T-helper 9 cell (primary cell): Measurements from ENCODE around the gene EIF3A.

Source experiments
- DNase-seq: peaks from one replicate; pipeline ENCODE4 v3.0.0-alpha.2; 2020

The EIF3A gene

DNA sequence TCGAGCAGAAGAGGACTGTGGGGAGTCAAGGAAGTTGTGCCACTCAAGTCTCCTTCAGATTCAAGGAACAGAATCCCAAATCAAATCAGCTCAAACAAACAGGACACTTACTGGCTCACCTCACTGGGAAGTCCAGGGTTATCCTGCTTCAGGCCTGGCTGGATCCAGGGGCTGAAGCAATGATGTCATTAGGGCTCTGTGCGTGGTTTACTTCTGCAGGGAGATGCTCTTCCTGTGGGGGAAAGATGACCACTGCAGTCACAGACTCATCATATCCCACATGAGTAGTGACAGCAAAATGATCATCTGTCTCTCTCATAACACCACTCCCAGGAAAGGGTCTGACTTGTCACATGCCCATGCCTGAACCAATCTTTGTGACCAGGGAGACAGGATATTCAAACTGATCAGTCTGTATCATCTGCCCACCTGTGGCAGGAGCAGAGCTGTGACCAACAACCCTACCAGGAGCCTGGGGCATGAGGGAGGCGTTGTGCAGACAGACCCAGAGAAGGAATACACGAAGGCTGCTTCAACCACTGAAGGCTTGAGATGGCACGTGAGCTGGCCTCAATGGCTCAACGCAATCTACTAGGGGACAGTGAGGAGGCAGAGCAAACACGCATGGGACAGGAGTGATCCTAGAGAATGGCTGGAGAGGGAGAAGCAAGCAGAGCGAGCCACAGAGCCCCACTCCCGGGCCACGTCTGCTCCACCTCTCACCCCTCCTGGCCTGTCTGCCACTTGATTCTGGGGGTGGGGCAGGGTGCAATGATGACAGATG, 78.7 kb downstream of the EIF3A start:
- no peak for DNase-seq

DNA sequence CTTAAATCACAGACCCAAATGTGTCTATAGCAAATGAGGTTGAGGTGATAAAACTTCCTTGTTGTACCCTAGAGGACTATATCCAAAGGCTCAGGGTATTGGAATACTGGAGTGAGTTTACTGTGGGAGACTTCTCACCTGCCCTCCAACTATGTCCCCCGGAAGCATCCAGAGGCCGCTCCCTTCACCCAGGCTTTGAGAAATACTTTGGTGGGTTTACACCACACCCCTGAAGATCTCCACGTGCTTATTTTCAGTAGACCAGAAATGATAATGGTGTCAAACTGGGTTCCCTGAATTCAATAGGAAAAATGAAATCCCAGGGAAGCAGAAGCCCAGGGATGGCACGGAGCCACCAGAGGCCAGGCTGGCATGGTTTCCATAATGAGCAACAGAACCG, 82.4 kb downstream of the EIF3A start:
- no peak for DNase-seq

DNA sequence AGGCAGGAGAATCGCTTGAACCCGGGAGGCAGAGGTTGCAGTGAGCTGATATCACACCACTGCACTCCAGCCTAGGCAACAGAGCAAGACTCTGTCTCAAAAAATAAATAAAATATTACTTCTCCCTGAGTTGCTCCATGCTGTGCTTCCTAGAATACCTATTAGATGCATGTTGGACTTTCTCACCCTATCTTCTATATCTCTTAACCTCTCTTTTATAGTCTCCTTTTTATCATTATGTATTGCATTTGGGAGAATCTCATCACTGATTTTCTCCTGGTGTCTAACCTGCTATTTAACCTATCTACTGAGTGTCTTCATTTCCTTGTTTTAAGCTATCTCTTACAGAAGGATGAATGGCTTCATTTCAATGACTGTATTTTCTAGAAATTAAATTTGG, 83.2 kb downstream of the EIF3A start:
- DNase-seq: no peak

DNA sequence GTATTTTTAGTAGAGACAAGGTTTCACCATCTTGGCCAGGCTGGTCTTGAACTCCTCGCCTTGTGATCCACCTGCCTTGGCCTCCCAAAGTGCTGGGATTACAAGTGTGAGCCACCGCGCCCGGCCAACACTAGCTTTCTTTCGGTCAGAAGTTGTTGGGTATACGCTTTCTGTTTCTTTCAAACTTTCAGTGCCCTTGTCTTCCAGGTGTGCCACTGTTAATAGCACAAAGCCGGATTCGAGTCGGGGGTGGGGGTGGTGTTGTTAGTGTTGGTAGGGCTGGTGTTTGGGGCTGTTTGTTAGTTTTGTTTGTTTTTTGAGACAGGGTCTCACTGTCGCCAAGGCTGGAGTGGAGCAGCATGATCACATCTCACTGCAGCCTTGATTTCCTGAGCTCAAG, 84.9 kb downstream of the EIF3A start:
- no peak for DNase-seq

DNA sequence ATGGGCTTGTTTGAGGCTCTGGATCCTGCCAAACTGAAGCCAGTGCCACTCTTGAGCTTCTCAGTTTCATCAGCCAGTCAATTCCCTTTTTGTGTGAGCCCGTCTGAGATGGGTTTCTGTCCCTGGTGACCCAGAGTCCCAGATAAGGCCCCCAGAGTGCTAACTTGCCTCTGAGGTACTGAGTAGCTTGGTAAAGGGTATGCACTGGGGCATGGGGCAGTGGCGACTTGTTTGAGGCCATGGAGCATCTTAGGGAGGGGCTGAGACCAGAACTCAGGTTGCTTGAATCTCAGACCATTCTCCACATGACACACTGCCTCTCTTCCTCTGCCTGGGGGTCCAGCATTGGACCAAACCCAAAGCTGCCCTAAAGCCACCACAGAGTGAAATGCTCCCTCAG, 86.3 kb downstream of the EIF3A start:
- DNase-seq: no peak

DNA sequence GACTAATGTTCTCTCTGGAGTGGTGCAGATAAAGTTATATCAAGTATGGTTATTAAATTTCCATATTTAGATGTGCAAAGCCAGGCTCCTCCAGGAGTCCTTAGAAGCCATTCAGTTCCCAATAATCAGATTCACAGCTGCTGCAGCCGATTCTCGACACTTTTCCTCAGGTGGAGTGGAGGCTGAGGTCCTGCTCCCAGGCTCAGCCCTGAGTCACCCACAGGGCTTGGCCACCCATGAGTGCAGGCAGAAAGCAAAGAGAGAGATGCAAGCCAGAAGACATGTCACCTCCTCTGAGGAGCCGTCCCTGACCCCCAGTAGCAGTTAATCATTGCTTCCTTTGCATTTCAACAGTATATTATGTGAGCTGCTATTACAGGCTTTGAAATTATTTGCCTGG, 87.4 kb downstream of the EIF3A start:
- DNase-seq: no peak

DNA sequence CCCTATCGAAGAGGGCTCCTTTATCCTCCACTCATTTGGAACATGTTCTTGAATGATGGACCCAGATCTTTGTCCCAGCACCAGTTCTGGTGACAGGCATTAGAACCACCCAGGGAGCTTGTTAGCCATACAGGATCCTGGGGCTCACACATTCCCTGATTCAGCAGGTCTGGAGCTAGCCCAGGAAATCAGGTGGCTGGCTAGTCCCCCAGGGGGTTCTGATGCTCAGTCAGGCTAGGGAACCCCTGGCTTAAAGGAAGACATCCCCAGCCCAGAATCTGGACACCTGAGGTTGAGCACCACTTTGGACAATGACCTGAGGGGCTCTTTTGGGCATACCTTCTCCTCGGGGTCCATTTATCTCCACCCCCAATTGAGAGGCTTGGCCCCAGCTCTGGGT, 88.1 kb downstream of the EIF3A start:
- no peak for DNase-seq

DNA sequence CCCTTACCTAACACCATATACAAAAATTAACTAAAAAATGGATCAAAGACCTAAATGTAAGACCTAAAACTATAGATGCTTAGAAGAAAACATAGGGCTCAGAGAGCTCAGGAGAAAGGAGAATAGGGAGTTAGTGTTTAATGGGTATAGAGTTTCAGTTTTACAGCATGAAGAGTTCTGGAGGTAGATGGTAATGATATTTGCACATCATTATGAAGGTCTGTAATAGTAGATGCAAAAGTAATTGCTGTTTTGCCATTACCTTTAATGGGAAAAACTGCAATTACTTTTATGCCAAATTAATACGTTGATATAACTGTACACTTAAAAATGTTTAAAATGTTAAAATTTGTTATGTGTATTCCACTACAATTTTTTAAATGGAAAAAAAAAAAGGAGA, 90.3 kb downstream of the EIF3A start:
- no peak for DNase-seq

DNA sequence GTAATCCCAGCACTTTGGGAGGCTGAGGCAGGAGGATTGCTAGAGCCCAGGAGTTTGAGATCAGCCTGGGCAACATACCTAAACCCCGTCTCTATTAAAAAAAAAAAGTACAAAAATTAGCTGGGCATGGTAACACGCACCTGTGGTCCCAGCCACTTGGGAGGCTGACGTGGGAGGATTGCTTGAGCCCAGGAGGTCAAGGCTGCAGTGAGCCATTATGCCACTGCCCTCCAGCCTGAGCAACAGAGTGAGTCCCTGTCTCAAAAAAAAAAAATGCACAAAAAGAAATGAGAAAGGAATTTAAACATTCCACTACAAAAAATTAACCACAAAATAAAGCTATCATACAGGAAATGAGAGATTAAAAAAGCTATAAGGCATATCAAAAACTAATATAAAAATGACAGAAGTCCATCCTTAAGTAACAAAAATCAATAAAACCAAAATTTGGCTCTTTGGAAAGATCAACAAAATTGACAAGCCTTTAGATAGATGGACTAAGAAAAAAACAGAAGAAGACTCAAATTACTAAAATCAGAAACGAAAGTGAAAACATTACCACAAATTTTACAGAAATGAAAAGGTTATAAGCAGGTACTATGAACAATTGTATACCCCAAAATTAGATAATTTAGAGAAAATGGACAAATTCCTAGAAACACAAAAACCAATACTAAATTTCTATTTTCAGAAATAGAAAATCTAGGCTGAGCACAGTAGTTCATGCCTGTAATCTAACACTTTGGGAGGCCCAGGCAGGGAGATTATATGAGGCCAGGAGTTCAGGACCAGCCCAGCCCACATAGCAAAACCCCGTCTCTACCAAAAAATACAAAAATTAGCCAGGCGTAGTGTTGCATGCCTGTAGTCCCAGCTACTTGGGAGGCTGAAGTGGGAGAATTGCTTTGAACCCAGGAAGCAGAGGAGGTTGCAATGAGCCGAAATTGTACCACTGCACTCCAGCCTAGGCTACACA, 93.5 kb downstream of the EIF3A start:
- no peak for DNase-seq

DNA sequence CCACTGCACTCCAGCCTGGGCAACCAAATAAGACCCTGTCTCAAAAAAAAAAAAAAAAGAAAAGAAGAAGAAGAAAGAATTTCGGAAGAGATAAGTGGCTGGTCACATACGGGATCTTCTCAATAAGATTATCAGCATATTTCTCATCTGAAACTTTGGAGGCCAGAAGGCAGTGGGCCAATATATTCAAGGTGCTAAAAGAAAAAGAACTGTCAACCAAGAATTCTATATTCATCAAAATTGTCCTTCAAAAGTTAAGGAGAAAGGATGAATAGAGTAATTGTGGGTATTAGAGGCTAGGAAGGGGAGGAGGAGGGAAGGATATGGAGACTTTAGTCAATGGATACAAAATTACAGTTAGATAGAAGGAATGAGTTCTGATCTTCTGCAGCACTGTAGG, 95.0 kb downstream of the EIF3A start:
- no peak for DNase-seq
